IMR-90 (cell line): ENCODE data around the gene C12orf56. TPM values are rescaled to one million over a fixed set of nuclear protein-coding genes. Genes with fewer than 3 reads are reported as not detected.

Experiments
- ATAC-seq: fragments of 200-7000 bp; cut with Tn5 transposase; 2 replicates; pipeline ENCODE4 v1.9.1; 2020; ENCODE audit warnings: low read depth, mild to moderate bottlenecking, moderate library complexity
- BruUV-seq: library from RNA; stranded (reverse); fragments of 400-500 nt; replicated peaks from 2 replicates; lab custom pipeline; 2021; lab: Mats Ljungman, UMichigan
- CTCF ChIA-PET: fragments of 300-600 bp; formaldehyde crosslinking; extraction: SDS; loops from one replicate; lab custom pipeline; 2021; ENCODE audit warnings: antibody characterized with exemption; lab: Yijun Ruan, JAX
- POLR2A ChIA-PET: fragments of 300-600 bp; sonication (Branson Sonifier 250); formaldehyde crosslinking; loops from one replicate; lab custom pipeline; 2022; ENCODE audit warnings: antibody characterized with exemption; ENCODE audit not compliant: unreplicated experiment; lab: Charles Lee
- DNase-seq: peaks from one replicate; pipeline ENCODE4 v3.0.0; 2013
- H2AFZ ChIP-seq: replicated peaks from 2 replicates; pipeline ENCODE3; 2013; ENCODE audit warnings: low read length, mild to moderate bottlenecking; ENCODE audit not compliant: poor library complexity
- H2AK5ac ChIP-seq: 2 replicates; pipeline ENCODE4 v1.6.1; 2013; ENCODE audit warnings: low read depth, low read length, inconsistent platforms
- H2AK9ac ChIP-seq: replicated peaks from 2 replicates; pipeline ENCODE3; 2013; ENCODE audit warnings: mild to moderate bottlenecking, low read depth, low read length, moderate library complexity; ENCODE audit not compliant: poor library complexity
- H2BK120ac ChIP-seq: 2 replicates; pipeline ENCODE4 v1.6.1; 2013; ENCODE audit warnings: low read depth, low read length, inconsistent platforms
- H2BK15ac ChIP-seq: 3 replicates; pipeline ENCODE4 v1.6.1; 2013; ENCODE audit warnings: low read depth, low read length, inconsistent platforms
- H2BK20ac ChIP-seq: 2 replicates; pipeline ENCODE4 v1.6.1; 2013; ENCODE audit warnings: low read depth, mild to moderate bottlenecking, inconsistent platforms, low read length, moderate library complexity
- H2BK5ac ChIP-seq: 2 replicates; pipeline ENCODE4 v1.6.1; 2013; ENCODE audit warnings: mild to moderate bottlenecking, low read depth, low read length, inconsistent platforms; ENCODE audit not compliant: poor library complexity, severe bottlenecking
- H3K14ac ChIP-seq: replicated peaks from 2 replicates; pipeline ENCODE4 v1.6.1; 2013; ENCODE audit warnings: low read depth, low read length, inconsistent platforms
- H3K18ac ChIP-seq: 2 replicates; pipeline ENCODE4 v1.6.1; 2013; ENCODE audit warnings: low read depth, low read length, control low read depth
- H3K23ac ChIP-seq: 2 replicates; pipeline ENCODE4 v1.6.1; 2013; ENCODE audit warnings: low read depth, low read length, inconsistent platforms
- H3K27ac ChIP-seq: 2 replicates; pipeline ENCODE4 v1.5.1; 2013; ENCODE audit warnings: mild to moderate bottlenecking, control low read depth, low read length; ENCODE audit not compliant: insufficient read depth
- H3K27me3 ChIP-seq: 2 replicates; pipeline ENCODE4 v1.6.1; 2013; ENCODE audit warnings: low read length; ENCODE audit not compliant: control insufficient read depth, insufficient read depth
- H3K36me3 ChIP-seq: 2 replicates; pipeline ENCODE4 v1.6.1; 2013; ENCODE audit warnings: low read length, mixed read lengths; ENCODE audit not compliant: control insufficient read depth, insufficient read depth
- H3K4ac ChIP-seq: 2 replicates; pipeline ENCODE4 v1.6.1; 2013; ENCODE audit warnings: low read depth, low read length, inconsistent platforms
- H3K4me1 ChIP-seq: 2 replicates; pipeline ENCODE4 v1.6.1; 2013; ENCODE audit warnings: low read length, mixed read lengths; ENCODE audit not compliant: control insufficient read depth, insufficient read depth
- H3K4me2 ChIP-seq: 2 replicates; pipeline ENCODE4 v1.6.1; 2013; ENCODE audit warnings: low read depth, mild to moderate bottlenecking, control low read depth, low read length, moderate library complexity
- H3K4me3 ChIP-seq: 2 replicates; pipeline ENCODE4 v1.5.1; 2013; ENCODE audit warnings: low read depth, mild to moderate bottlenecking, control low read depth, low read length, moderate library complexity; ENCODE audit not compliant: insufficient read depth
- H3K56ac ChIP-seq: 2 replicates; pipeline ENCODE4 v1.6.1; 2013; ENCODE audit warnings: low read length, inconsistent platforms; ENCODE audit not compliant: insufficient read depth; ENCODE audit errors: extremely low read depth
- H3K79me1 ChIP-seq, 2 experiments: 2 replicates each; pipeline ENCODE4 v1.6.1; 2013; ENCODE audit warnings: low read length in 2 of 2, inconsistent platforms in 1 of 2, low read depth in 1 of 2
- H3K9ac ChIP-seq: 2 replicates; pipeline ENCODE4 v1.6.1; 2013; ENCODE audit warnings: low read depth, low read length, control low read depth
- H3K9me1 ChIP-seq: 2 replicates; pipeline ENCODE4 v1.6.1; 2013; ENCODE audit warnings: low read length, inconsistent platforms; ENCODE audit not compliant: insufficient read depth
- H3K9me3 ChIP-seq: 2 replicates; pipeline ENCODE4 v1.6.1; 2013; ENCODE audit warnings: low read length; ENCODE audit not compliant: control insufficient read depth, insufficient read depth
- H4K20me1 ChIP-seq: 2 replicates; pipeline ENCODE4 v1.6.1; 2013; ENCODE audit warnings: low read length, inconsistent platforms; ENCODE audit not compliant: insufficient read depth
- H4K5ac ChIP-seq: 2 replicates; pipeline ENCODE4 v1.6.1; 2013; ENCODE audit warnings: mild to moderate bottlenecking, low read depth, low read length, control low read depth
- H4K8ac ChIP-seq, 2 experiments: 2 replicates each; pipeline ENCODE4 v1.6.1; 2013; ENCODE audit warnings: low read depth in 2 of 2, low read length in 2 of 2, control low read depth in 1 of 2, inconsistent platforms in 1 of 2
- H4K91ac ChIP-seq: 2 replicates; pipeline ENCODE4 v1.6.1; 2013; ENCODE audit warnings: low read depth, low read length, inconsistent platforms; ENCODE audit not compliant: insufficient read depth
- CHD1 ChIP-seq: IDR thresholded peaks from 2 replicates; pipeline ENCODE4 v1.6.1; 2012; ENCODE audit warnings: low read depth, low read length, improper control_type of control experiment
- ELK1 ChIP-seq: fragments of 150-350 bp; IDR thresholded peaks from 2 replicates; pipeline ENCODE4 v1.6.1; 2016; ENCODE audit warnings: low read depth, mild to moderate bottlenecking, low read length, moderate library complexity, borderline replicate concordance
- NFE2L2 ChIP-seq: fragments of 150-350 bp; IDR thresholded peaks from 2 replicates; pipeline ENCODE4 v1.6.1; 2016; ENCODE audit warnings: low read depth, mild to moderate bottlenecking, low read length
- SMC3 ChIP-seq: fragments of 150-350 bp; IDR thresholded peaks from 2 replicates; pipeline ENCODE4 v1.6.1; 2016; ENCODE audit warnings: low read depth, mild to moderate bottlenecking, antibody characterized with exemption, low read length, moderate library complexity
- WGBS, 2 experiments: methylation state at CpG; one replicate each; pipeline versions ENCODE4 v1.1.5 to v1.1.7; 2013; ENCODE audit warnings: missing lambda C conversion rate in 2 of 2; ENCODE audit not compliant: insufficient read length in 1 of 2; ENCODE audit errors: extremely low coverage in 2 of 2; 5-methylcytosine and 5-hydroxymethylcytosine counted together
- dilution Hi-C: fragments of 300-500 bp; cut with HindIII; formaldehyde crosslinking; loops from one replicate; pipeline ENCODE4 v1.14.3; 2018; ENCODE audit warnings: low sequenced_read_pairs; ENCODE audit not compliant: unreplicated experiment
- in situ Hi-C: fragments of 300-500 bp; cut with MboI; formaldehyde crosslinking; loops from 3 replicates; pipeline ENCODE4 v1.14.3; 2019; ENCODE audit warnings: low sequenced_read_pairs, inconsistent platforms, mixed read lengths
- intact Hi-C: fragments of 100-400 bp; cut with micrococcal nuclease; formaldehyde crosslinking; loops from 2 replicates; pipeline ENCODE4 v1.10.0; 2022
- polyA plus RNA-seq, 3 experiments: library from polyadenylated mRNA; depleted of rRNA; stranded (reverse); fragments of >200 nt; gene quantifications; 2 replicates each; pipeline ENCODE4 v1.2.3, GENCODE V29; 2012; ENCODE audit warnings: low replicate concordance in 1 of 3
- total RNA-seq: library from RNA; depleted of rRNA; stranded (reverse); fragments of >200 nt; gene quantifications from 2 replicates; pipeline ENCODE4 v1.2.3, GENCODE V29; 2012

The C12orf56 gene
- total and polyA plus RNA-seq, 2 of the 4 experiments (the other 2 are of a cell fraction), result 0.09 TPM; not detected in 1

GRCh38 chr12:64261813-64262212, 128.7 kb downstream of the C12orf56 start:
- no TSS peak for BruUV-seq
- no peak overlapping the region for H2AK9ac ChIP-seq
- in situ Hi-C loops (no loop called here), dilution Hi-C loops (loop anchor here (25.0 kb wide), 1 partner anchor 425 kb away; the partner anchor contains the start of gene SRGAP1), intact Hi-C loops (no loop called here)
- H2BK5ac ChIP-seq, result no peak overlapping the region
- no peak overlapping the region for H4K8ac ChIP-seq
- no peak overlapping the region for H2AFZ ChIP-seq
- no peak for DNase-seq
- no peak overlapping the region for H2AK5ac ChIP-seq
- no peaks in the 10 kb centered on the region for H4K20me1 ChIP-seq
- H3K4me3 ChIP-seq, result no peak overlapping the region
- no peaks in the 10 kb centered on the region for H3K79me1 ChIP-seq
- no peak overlapping the region for H4K91ac ChIP-seq
- H3K4me2 ChIP-seq, result no peak overlapping the region
- no peaks in the 10 kb centered on the region for H3K4me1 ChIP-seq
- H2BK20ac ChIP-seq, result no peak overlapping the region
- TF ChIP-seq CHD1, result no peak
- TF ChIP-seq NFE2L2, result no peak
- TF ChIP-seq SMC3, result no peak
- no peak for TF ChIP-seq ELK1
- H3K18ac ChIP-seq, result no peak overlapping the region
- H3K9me3 ChIP-seq, result no peaks in the 10 kb centered on the region
- ChIA-PET POLR2A (no interaction called here), CTCF (no interaction called here)
- no peak overlapping the region for H4K5ac ChIP-seq
- no peak overlapping the region for H3K9ac ChIP-seq
- H2BK120ac ChIP-seq, result no peak overlapping the region
- ATAC-seq, result no peak
- H3K4ac ChIP-seq, result no peak overlapping the region
- no peak overlapping the region for H3K23ac ChIP-seq
- no peaks in the 10 kb centered on the region for H3K36me3 ChIP-seq
- H3K27me3 ChIP-seq, result peaks cover 6% of the 10 kb centered on the region
- H2BK15ac ChIP-seq, result no peak overlapping the region
- no peak overlapping the region for H3K14ac ChIP-seq
- H3K27ac ChIP-seq, result no peak overlapping the region
- no peaks in the 10 kb centered on the region for H3K9me1 ChIP-seq
- no peak overlapping the region for H3K56ac ChIP-seq
- no CpG with 5 or more reads among the region's 5 CpGs for WGBS, 2 experiments
